ENCODE data around the gene KRTAP10-5. TPM values are rescaled to one million over a fixed set of nuclear protein-coding genes. Genes with fewer than 3 reads are reported as not detected.

Gene KRTAP10-5
- total RNA-seq, 1 experiment from 2014 or later = not detected

DNA sequence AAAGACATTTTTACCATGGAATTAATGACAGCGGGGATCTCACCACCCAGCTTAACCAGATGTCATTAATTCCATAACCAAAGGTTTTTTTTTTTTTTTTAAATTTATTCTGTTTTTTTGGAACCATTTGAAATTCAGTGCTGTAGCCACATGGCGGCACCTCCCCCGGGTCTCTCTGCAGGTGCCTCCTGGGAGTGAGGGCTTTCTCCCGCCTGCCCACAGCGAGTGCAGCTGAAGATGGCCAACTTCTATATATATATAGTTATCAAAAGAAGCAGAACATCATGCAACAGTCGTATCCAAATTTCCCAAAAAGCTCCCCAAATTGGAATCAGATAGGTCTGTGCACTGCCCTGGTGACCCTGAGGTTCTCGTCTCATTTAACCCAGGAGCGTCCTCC is 35.1 kb upstream of the KRTAP10-5 start:
- Mint-ChIP-seq H3K27me3 (ENCODE audit: low read depth) (peaks cover 4% of the 10 kb centered on the region), H3K9me3 (peaks cover 32% of the 10 kb centered on the region)
- TF ChIP-seq ATF1 (CRISPR knock-in tag; IDR thresholded peaks at IDR 0.05) = no peak
- TF ChIP-seq, protein P1, sequence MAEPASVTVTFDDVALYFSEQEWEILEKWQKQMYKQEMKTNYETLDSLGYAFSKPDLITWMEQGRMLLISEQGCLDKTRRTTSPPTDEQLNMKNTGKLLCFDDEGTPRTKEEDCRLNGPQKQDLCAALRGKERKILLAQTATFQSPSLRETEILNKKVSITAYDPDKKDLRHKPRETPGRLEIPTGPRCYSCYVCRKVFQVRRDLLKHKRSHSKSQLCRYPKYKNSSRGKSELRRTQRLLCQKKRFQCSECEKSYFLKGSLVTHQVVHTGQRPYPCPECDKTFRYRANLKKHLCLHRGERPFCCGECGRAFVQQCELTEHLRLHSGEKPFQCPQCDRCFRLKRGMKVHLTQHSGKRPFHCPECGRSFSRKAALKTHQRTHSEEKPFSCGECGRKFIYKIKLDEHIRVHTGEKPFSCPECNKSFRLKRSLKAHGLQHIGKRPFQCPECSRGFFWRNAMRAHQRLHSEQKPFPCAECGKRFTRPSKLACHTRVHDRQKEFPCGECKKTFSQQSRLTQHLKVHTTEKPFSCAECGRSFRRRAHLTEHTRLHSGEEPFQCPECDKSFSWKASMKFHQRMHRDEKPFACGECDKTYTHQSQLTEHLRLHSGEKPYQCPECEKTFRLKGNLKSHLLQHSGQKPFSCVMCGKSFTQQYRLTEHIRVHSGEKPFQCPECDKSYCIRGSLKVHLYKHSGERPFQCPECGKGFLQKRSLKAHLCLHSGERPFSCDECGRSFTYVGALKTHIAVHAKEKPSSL (CRISPR knock-in tag; conservative IDR thresholded peaks at IDR 0.05) = no peak
- TF ChIP-seq, protein P2, sequence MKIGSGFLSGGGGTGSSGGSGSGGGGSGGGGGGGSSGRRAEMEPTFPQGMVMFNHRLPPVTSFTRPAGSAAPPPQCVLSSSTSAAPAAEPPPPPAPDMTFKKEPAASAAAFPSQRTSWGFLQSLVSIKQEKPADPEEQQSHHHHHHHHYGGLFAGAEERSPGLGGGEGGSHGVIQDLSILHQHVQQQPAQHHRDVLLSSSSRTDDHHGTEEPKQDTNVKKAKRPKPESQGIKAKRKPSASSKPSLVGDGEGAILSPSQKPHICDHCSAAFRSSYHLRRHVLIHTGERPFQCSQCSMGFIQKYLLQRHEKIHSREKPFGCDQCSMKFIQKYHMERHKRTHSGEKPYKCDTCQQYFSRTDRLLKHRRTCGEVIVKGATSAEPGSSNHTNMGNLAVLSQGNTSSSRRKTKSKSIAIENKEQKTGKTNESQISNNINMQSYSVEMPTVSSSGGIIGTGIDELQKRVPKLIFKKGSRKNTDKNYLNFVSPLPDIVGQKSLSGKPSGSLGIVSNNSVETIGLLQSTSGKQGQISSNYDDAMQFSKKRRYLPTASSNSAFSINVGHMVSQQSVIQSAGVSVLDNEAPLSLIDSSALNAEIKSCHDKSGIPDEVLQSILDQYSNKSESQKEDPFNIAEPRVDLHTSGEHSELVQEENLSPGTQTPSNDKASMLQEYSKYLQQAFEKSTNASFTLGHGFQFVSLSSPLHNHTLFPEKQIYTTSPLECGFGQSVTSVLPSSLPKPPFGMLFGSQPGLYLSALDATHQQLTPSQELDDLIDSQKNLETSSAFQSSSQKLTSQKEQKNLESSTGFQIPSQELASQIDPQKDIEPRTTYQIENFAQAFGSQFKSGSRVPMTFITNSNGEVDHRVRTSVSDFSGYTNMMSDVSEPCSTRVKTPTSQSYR (CRISPR knock-in tag; IDR thresholded peaks at IDR 0.05) = no peak
- TF ChIP-seq HMGA2 (CRISPR knock-in tag; IDR thresholded peaks at IDR 0.05) = no peak
- no peak for TF ChIP-seq JUN (CRISPR knock-in tag; IDR thresholded peaks at IDR 0.05)
- TF ChIP-seq, protein P3, sequence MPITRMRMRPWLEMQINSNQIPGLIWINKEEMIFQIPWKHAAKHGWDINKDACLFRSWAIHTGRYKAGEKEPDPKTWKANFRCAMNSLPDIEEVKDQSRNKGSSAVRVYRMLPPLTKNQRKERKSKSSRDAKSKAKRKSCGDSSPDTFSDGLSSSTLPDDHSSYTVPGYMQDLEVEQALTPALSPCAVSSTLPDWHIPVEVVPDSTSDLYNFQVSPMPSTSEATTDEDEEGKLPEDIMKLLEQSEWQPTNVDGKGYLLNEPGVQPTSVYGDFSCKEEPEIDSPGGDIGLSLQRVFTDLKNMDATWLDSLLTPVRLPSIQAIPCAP (CRISPR knock-in tag; IDR thresholded peaks at IDR 0.05) = no peak
- no peak for TF ChIP-seq RELA (CRISPR knock-in tag; IDR thresholded peaks at IDR 0.05; ENCODE audit: borderline replicate concordance)
- TF ChIP-seq TEAD1 (CRISPR knock-in tag; IDR thresholded peaks at IDR 0.05) = no peak
- TF ChIP-seq ZNF416 (CRISPR knock-in tag; IDR thresholded peaks at IDR 0.05) = no peak
- no peak for TF ChIP-seq FOXP1 (CRISPR knock-in tag; IDR thresholded peaks at IDR 0.05; ENCODE audit: borderline replicate concordance)
- no peak for TF ChIP-seq GRHL2 (CRISPR knock-in tag; IDR thresholded peaks at IDR 0.05; ENCODE audit: insufficient replicate concordance, severe bottlenecking)
- TF ChIP-seq, protein P4, sequence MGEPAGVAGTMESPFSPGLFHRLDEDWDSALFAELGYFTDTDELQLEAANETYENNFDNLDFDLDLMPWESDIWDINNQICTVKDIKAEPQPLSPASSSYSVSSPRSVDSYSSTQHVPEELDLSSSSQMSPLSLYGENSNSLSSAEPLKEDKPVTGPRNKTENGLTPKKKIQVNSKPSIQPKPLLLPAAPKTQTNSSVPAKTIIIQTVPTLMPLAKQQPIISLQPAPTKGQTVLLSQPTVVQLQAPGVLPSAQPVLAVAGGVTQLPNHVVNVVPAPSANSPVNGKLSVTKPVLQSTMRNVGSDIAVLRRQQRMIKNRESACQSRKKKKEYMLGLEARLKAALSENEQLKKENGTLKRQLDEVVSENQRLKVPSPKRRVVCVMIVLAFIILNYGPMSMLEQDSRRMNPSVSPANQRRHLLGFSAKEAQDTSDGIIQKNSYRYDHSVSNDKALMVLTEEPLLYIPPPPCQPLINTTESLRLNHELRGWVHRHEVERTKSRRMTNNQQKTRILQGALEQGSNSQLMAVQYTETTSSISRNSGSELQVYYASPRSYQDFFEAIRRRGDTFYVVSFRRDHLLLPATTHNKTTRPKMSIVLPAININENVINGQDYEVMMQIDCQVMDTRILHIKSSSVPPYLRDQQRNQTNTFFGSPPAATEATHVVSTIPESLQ (CRISPR knock-in tag; IDR thresholded peaks at IDR 0.05) = no peak
- TF ChIP-seq MXD4 (CRISPR knock-in tag; IDR thresholded peaks at IDR 0.05; ENCODE audit: borderline replicate concordance) = no peak
- TF ChIP-seq SMAD4 (CRISPR knock-in tag; IDR thresholded peaks at IDR 0.05) = no peak

DNA sequence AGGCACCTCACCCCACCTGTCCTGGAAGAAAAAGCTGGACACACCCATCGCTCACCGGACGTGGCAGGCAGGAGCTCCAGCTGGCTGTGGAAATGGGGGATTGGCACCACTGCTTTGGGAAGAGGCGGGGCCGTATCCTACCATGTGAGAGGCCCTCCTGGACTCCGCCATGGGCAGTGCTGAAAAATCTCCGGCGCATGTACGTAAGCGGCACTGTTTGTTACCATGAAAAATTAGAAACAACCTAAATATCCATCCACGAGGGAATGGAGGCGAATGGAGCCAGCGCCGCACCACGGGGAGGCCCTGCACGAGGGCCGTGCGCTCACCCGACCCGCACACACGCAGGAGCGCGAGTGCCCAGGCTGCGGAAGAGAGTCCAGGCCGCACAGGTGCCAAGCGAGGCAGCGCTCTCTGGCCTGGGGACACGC is 34.6 kb upstream of the KRTAP10-5 start:
- peaks cover 36% of the 10 kb centered on the region for H3K36me3 Mint-ChIP-seq
- DNase-seq (ENCODE audit: low spot score) (no peak), ATAC-seq (no peak)
- H3K27ac Mint-ChIP-seq = no peak overlapping the region
- H3K4me3 Mint-ChIP-seq = no peak overlapping the region
- peaks cover 4% of the 10 kb centered on the region for H3K27me3 Mint-ChIP-seq (ENCODE audit: low read depth)
- POLR2A ChIA-PET = no interaction called here
- CTCF ChIA-PET = no interaction called here
- H3K9me3 Mint-ChIP-seq = peaks cover 33% of the 10 kb centered on the region
- H3K4me1 Mint-ChIP-seq = peaks cover 31% of the 10 kb centered on the region
- TF ChIP-seq FOXK1 (CRISPR knock-in tag; IDR thresholded peaks at IDR 0.05) (no peak), FOXP1 (CRISPR knock-in tag; IDR thresholded peaks at IDR 0.05; ENCODE audit: borderline replicate concordance) (no peak), NR1H2 (CRISPR knock-in tag; IDR thresholded peaks at IDR 0.05) (no peak), TCF7 (CRISPR knock-in tag; IDR thresholded peaks at IDR 0.05; ENCODE audit: low read depth) (no peak), PRRX2 (CRISPR knock-in tag; IDR thresholded peaks at IDR 0.05) (no peak), RELA (CRISPR knock-in tag; IDR thresholded peaks at IDR 0.05; ENCODE audit: borderline replicate concordance) (no peak)
- TF ChIP-seq, protein P5, sequence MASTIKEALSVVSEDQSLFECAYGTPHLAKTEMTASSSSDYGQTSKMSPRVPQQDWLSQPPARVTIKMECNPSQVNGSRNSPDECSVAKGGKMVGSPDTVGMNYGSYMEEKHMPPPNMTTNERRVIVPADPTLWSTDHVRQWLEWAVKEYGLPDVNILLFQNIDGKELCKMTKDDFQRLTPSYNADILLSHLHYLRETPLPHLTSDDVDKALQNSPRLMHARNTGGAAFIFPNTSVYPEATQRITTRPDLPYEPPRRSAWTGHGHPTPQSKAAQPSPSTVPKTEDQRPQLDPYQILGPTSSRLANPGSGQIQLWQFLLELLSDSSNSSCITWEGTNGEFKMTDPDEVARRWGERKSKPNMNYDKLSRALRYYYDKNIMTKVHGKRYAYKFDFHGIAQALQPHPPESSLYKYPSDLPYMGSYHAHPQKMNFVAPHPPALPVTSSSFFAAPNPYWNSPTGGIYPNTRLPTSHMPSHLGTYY (CRISPR knock-in tag; IDR thresholded peaks at IDR 0.05) = no peak
- TF ChIP-seq, protein P6, sequence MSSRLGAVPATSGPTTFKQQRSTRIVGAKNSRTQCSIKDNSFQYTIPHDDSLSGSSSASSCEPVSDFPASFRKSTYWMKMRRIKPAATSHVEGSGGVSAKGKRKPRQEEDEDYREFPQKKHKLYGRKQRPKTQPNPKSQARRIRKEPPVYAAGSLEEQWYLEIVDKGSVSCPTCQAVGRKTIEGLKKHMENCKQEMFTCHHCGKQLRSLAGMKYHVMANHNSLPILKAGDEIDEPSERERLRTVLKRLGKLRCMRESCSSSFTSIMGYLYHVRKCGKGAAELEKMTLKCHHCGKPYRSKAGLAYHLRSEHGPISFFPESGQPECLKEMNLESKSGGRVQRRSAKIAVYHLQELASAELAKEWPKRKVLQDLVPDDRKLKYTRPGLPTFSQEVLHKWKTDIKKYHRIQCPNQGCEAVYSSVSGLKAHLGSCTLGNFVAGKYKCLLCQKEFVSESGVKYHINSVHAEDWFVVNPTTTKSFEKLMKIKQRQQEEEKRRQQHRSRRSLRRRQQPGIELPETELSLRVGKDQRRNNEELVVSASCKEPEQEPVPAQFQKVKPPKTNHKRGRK (CRISPR knock-in tag; IDR thresholded peaks at IDR 0.05; ENCODE audit: borderline replicate concordance) = no peak
- TF ChIP-seq, protein P7, sequence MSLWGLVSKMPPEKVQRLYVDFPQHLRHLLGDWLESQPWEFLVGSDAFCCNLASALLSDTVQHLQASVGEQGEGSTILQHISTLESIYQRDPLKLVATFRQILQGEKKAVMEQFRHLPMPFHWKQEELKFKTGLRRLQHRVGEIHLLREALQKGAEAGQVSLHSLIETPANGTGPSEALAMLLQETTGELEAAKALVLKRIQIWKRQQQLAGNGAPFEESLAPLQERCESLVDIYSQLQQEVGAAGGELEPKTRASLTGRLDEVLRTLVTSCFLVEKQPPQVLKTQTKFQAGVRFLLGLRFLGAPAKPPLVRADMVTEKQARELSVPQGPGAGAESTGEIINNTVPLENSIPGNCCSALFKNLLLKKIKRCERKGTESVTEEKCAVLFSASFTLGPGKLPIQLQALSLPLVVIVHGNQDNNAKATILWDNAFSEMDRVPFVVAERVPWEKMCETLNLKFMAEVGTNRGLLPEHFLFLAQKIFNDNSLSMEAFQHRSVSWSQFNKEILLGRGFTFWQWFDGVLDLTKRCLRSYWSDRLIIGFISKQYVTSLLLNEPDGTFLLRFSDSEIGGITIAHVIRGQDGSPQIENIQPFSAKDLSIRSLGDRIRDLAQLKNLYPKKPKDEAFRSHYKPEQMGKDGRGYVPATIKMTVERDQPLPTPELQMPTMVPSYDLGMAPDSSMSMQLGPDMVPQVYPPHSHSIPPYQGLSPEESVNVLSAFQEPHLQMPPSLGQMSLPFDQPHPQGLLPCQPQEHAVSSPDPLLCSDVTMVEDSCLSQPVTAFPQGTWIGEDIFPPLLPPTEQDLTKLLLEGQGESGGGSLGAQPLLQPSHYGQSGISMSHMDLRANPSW (CRISPR knock-in tag; conservative IDR thresholded peaks at IDR 0.05; ENCODE audit: low read depth) = no peak

More for the DNA sequence above, 35.1 kb upstream of the KRTAP10-5 start:
- ChIA-PET CTCF (no interaction called here), POLR2A (no interaction called here)
- H3K27ac Mint-ChIP-seq = no peak overlapping the region
- H3K4me1 Mint-ChIP-seq = peaks cover 31% of the 10 kb centered on the region
- no peak for ATAC-seq
- no peak overlapping the region for H3K4me3 Mint-ChIP-seq
- DNase-seq (ENCODE audit: low spot score) = no peak
- peaks cover 34% of the 10 kb centered on the region for H3K36me3 Mint-ChIP-seq
